Hepatocyte (in vitro differentiated cells): ENCODE measurements around the gene NELFB. TPM values are rescaled to one million over a fixed set of nuclear protein-coding genes. Genes with fewer than 3 reads are reported as not detected.

Experiments used
- DNase-seq: peaks from one replicate; pipeline ENCODE4 v3.0.0-alpha.2; 2016; ENCODE audit warnings: low spot score
- H2AFZ ChIP-seq: fragments of 200-600 bp; sonication (generic); 2 replicates; pipeline ENCODE4 v1.6.0; 2016; ENCODE audit warnings: antibody characterized with exemption, mild to moderate bottlenecking
- H3K27ac ChIP-seq: fragments of 200-600 bp; sonication (generic); 2 replicates; pipeline ENCODE4 v1.5.1; 2016; ENCODE audit warnings: mild to moderate bottlenecking
- H3K27me3 ChIP-seq: fragments of 200-600 bp; sonication (generic); 2 replicates; pipeline ENCODE4 v1.6.1; 2016
- H3K36me3 ChIP-seq: fragments of 200-600 bp; sonication (generic); replicated peaks from 2 replicates; pipeline ENCODE4 v1.5.1; 2016; ENCODE audit warnings: low read depth; ENCODE audit not compliant: insufficient read depth
- H3K4me1 ChIP-seq: fragments of 200-600 bp; sonication (generic); 2 replicates; pipeline ENCODE4 v1.5.1; 2016; ENCODE audit warnings: mild to moderate bottlenecking, moderate library complexity; ENCODE audit not compliant: insufficient read depth
- H3K4me2 ChIP-seq: fragments of 200-600 bp; sonication (generic); 2 replicates; pipeline ENCODE4 v1.6.0; 2016
- H3K4me3 ChIP-seq: fragments of 200-600 bp; sonication (generic); 2 replicates; pipeline ENCODE4 v1.5.1; 2016; ENCODE audit warnings: mild to moderate bottlenecking
- H3K79me2 ChIP-seq: fragments of 200-600 bp; sonication (generic); 2 replicates; pipeline ENCODE4 v1.6.0; 2017; ENCODE audit warnings: mild to moderate bottlenecking
- H3K9me2 ChIP-seq: fragments of 200-600 bp; sonication (generic); replicated peaks from 2 replicates; pipeline ENCODE4 v1.6.0; 2017; ENCODE audit warnings: mild to moderate bottlenecking; ENCODE audit not compliant: insufficient read depth
- H3K9me3 ChIP-seq: fragments of 200-600 bp; sonication (generic); 2 replicates; pipeline ENCODE4 v1.5.1; 2016; ENCODE audit warnings: low read depth, mild to moderate bottlenecking
- H4K20me1 ChIP-seq: fragments of 200-600 bp; sonication (generic); 2 replicates; pipeline ENCODE4 v1.6.0; 2016; ENCODE audit warnings: mild to moderate bottlenecking; ENCODE audit not compliant: insufficient read depth, poor library complexity, severe bottlenecking
- EZH2 ChIP-seq: fragments of 200-600 bp; sonication (generic); IDR thresholded peaks from 2 replicates; pipeline ENCODE4 v1.6.1; 2016; ENCODE audit warnings: antibody characterized with exemption, mild to moderate bottlenecking, borderline replicate concordance
- EZH2phosphoT487 ChIP-seq: fragments of 200-600 bp; sonication (generic); IDR thresholded peaks from one replicate; pipeline ENCODE4 v1.6.1; 2018; ENCODE audit warnings: antibody characterized with exemption, mild to moderate bottlenecking, low read depth, moderate library complexity; ENCODE audit not compliant: unreplicated experiment, severe bottlenecking
- WGBS: methylation state at CpG from one replicate; pipeline ENCODE4 v1.1.6; 2016; ENCODE audit warnings: low lambda C conversion rate; ENCODE audit errors: missing lambda C conversion rate; 5-methylcytosine and 5-hydroxymethylcytosine counted together
- polyA plus RNA-seq: library from polyadenylated mRNA; unstranded; fragments of >200 nt; fragmentation: Nextera tagmentation; extraction: Ambion mirVana; gene quantifications from 2 replicates; pipeline ENCODE4 v1.2.1, GENCODE V29; 2016
- total RNA-seq: library from RNA; depleted of rRNA; stranded (reverse); fragments of >200 nt; gene quantifications from 2 replicates; pipeline ENCODE4 v1.2.3, GENCODE V29; 2014
- TF ChIP-seq, protein P1 (sequence below): fragments of 200-600 bp; sonication (generic); IDR thresholded peaks from 2 replicates; pipeline ENCODE4 v1.5.1; 2016; ENCODE audit warnings: antibody characterized with exemption, mild to moderate bottlenecking; ENCODE audit not compliant: poor library complexity

Gene NELFB
- total and polyA plus RNA-seq, 2 experiments from 2014 or later, result 41.4 to 63.5 TPM

DNA sequence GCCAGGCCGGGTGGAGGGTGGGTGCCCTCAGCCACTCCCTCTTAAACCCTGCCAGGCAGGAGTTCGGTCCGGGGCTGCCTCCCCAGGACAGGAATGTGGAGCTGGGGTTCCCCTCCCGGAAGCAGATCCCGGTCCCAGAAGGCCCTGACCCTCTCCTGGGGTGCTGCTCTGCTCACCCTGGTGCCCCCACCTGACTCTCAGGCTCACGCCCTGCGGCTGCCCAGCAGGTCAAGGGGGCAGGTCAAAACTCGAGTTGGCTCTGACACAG lies 50.6 kb downstream of the NELFB start:
- no peaks in the 10 kb centered on the region for H3K9me2 ChIP-seq
- no peak overlapping the region for H3K27ac ChIP-seq
- H3K27me3 ChIP-seq, result no peaks in the 10 kb centered on the region
- TF ChIP-seq, protein P1, sequence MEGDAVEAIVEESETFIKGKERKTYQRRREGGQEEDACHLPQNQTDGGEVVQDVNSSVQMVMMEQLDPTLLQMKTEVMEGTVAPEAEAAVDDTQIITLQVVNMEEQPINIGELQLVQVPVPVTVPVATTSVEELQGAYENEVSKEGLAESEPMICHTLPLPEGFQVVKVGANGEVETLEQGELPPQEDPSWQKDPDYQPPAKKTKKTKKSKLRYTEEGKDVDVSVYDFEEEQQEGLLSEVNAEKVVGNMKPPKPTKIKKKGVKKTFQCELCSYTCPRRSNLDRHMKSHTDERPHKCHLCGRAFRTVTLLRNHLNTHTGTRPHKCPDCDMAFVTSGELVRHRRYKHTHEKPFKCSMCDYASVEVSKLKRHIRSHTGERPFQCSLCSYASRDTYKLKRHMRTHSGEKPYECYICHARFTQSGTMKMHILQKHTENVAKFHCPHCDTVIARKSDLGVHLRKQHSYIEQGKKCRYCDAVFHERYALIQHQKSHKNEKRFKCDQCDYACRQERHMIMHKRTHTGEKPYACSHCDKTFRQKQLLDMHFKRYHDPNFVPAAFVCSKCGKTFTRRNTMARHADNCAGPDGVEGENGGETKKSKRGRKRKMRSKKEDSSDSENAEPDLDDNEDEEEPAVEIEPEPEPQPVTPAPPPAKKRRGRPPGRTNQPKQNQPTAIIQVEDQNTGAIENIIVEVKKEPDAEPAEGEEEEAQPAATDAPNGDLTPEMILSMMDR, result no peak
- TF ChIP-seq EZH2phosphoT487 (no peak), EZH2 (no peak)
- peaks cover 13% of the 10 kb centered on the region for H3K4me1 ChIP-seq
- H3K79me2 ChIP-seq, result no peaks in the 10 kb centered on the region
- H3K4me2 ChIP-seq, result no peak overlapping the region
- no peaks in the 10 kb centered on the region for H3K36me3 ChIP-seq
- H4K20me1 ChIP-seq, result no peaks in the 10 kb centered on the region
- H3K4me3 ChIP-seq, result no peak overlapping the region
- no peak overlapping the region for H2AFZ ChIP-seq
- DNase-seq, result no peak
- H3K9me3 ChIP-seq, result no peaks in the 10 kb centered on the region
- 90% methylated on average over 7 of the region's 8 CpGs for WGBS

DNA sequence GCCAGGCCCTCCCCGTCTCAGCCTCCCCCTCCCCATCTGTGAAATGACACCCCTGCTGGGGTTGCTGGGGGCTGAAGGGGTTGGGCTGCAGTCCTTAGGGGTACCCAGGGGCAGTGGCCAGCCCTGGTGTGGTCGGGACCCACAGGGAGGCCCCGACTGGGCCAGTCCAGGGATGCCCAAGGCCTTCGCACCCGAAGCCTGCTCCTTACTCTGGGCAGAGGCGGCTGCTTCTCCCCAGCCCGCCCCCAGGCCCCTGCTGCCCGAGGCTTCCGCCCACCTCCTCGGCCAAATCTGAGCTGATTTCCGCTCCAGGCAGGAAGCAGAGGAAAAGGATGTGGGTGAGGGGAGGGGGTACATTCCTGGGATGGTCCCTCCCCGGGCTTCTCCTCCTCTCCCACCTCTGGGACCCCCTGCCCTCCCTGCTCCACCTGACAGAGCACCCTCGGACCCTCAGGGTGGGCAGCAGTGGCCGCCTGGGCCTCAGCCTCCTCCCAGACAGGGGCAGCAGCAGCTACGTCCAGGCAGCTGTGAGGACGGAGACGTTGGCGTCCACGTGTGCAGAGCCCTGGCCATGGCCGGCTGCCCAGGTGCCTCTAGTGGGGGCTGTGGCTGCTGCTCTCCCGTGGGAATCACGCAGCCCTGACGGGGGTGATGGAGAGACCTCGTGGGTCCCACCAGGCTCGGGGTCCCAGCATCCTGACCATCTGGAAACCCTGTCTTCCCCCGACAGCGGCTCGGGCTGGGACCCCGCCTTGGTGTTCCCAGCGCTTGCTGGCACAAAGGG lies 51.1 kb downstream of the NELFB start:
- Histone ChIP-seq H2AFZ (no peak overlapping the region), H3K9me3 (no peaks in the 10 kb centered on the region), H3K4me2 (no peak overlapping the region), H4K20me1 (no peaks in the 10 kb centered on the region), H3K4me1 (peaks cover 19% of the 10 kb centered on the region), H3K4me3 (no peak overlapping the region), H3K27me3 (no peaks in the 10 kb centered on the region), H3K9me2 (no peaks in the 10 kb centered on the region), H3K36me3 (no peaks in the 10 kb centered on the region), H3K27ac (no peak overlapping the region), H3K79me2 (no peaks in the 10 kb centered on the region)
- WGBS, result 81% methylated on average over 20 of the region's 30 CpGs
- TF ChIP-seq EZH2phosphoT487 (no peak), EZH2 (no peak)
- TF ChIP-seq, protein P1, result no peak
- no peak for DNase-seq

- Histone ChIP-seq H3K36me3 (no peaks in the 10 kb centered on the region), H3K4me2 (no peak overlapping the region), H3K79me2 (no peaks in the 10 kb centered on the region), H3K9me2 (no peaks in the 10 kb centered on the region), H3K27ac (no peak overlapping the region), H3K4me3 (no peak overlapping the region), H3K4me1 (peaks cover 21% of the 10 kb centered on the region), H2AFZ (no peak overlapping the region), H4K20me1 (no peaks in the 10 kb centered on the region), H3K9me3 (no peaks in the 10 kb centered on the region), H3K27me3 (no peaks in the 10 kb centered on the region)
- DNase-seq, result no peak
- 83% methylated on average over 19 of the region's 23 CpGs for WGBS
- TF ChIP-seq EZH2phosphoT487 (no peak), EZH2 (no peak)
- TF ChIP-seq, protein P1, result no peak
Observed at GRCh38 chr9:137306850-137307254, 51.7 kb downstream of the NELFB start.
